HG03457 (cell line): Measurements from ENCODE around the gene CBL.

Experiments used
- ATAC-seq: cut with Tn5 transposase; IDR thresholded peaks from one replicate; pipeline ENCODE4 v1.9.1; 2021; ENCODE audit warnings: moderate number of reproducible peaks; ENCODE audit not compliant: unreplicated experiment

CBL gene

GRCh38 chr11:119343726-119344125 is 137.6 kb downstream of the CBL start:
- no peak for ATAC-seq

DNA sequence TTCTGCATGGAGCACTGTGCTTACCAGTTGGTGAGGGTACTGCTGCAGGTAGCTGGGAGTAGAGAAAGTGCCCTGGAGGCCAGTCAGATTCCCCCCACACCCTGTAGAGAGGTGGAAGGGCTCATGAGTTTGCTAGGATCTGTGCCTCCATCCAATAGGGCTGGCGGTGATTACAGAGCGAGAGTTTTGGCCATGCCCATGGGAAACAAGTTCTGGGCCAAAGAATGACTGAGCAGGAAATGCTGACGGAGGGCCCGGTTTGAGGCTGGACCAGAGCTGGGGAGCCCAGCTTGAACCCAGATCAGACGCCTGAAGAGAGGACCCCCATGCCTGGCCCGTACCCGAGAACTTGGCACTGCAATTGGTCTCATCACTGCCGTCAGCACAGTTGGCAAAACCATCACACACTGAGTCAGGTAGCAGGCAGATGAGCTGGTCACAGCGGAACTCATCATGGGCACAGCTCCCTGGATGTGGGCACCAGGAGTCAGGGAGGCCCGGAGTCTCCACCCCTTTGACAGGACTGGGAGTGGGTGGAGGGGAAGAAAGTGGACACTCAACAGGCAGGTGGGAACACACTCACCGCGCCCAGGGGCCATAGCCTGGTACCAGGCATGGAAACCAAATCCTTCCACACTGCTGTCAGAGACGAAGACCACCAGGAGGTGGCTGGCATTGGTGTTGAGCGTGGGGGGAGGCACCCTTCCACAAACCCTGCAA is 138.3 kb downstream of the CBL start:
- ATAC-seq = no peak

GRCh38 chr11:119345685-119346084 is 139.5 kb downstream of the CBL start:
- ATAC-seq = no peak

GRCh38 chr11:119346605-119347004 is 140.5 kb downstream of the CBL start, which contains the start of gene MFRP:
Gene MFRP, minus strand, starts transcription at chr11:119346705. Its CDS starts 192 bp downstream, at chr11:119346513.
- no peak for ATAC-seq

GRCh38 chr11:119347242-119347641 is 141.1 kb downstream of the CBL start:
- ATAC-seq = no peak

GRCh38 chr11:119347940-119348605 is 141.9 kb downstream of the CBL start:
- ATAC-seq = no peak

DNA sequence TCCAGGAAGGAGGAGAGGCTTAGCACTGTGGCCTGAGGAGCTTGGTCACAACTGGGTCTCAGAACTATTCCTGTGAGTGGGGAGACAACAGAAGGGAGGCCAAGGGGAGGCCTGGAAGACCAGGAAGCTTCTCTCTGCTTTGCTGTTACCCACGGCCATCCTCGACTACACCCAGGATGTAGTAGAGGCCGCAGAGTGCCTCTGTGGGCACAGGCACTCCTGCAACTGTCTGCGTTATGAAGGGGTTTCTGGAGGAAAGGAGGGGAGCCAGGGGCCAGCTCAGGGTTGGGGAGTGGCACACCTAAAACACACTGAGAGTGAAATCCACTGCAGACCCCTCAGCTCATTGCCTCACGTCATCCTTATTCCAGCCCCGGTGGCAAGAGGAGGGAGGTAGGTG is 144.2 kb downstream of the CBL start:
- ATAC-seq = no peak

DNA sequence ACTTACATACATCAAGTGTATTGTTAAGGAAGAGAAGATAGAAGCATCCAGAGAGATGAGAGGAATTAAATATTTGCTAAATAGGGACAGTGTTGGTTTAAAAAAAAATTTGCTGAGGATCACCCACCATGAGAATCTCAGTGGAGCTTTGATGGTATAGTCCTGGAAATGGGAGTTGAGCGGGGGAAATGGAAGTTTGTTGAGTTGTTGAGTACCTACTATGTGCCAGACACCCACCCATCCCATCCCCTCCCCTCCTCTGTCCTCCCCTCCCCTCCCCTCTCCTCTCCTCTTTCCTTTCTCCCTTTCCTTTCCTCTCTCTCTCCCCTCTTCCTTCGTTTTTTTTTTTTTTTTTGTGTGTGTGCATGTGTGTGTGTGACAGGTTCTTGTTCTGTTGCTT is 145.1 kb downstream of the CBL start:
- no peak for ATAC-seq

DNA sequence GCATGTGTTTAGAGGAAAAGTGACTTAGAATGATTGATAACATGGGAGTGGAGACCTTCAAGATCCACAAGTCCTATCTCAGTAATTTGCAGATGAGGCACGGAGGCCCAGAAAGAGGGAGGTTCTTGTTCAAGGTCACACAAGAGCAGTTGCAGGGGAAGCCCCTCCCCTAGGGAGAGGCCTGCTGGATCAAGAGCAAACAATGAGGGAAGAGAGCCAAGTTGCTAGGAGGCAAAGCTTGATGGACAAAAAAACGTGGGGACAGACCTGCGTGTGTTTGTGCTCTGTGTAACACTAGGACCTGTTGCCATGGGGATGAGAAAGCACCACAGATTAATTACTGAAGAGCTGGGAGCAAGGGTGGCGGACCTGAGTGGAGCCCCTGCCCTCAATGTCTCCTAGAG is 146.7 kb downstream of the CBL start:
- no peak for ATAC-seq

DNA sequence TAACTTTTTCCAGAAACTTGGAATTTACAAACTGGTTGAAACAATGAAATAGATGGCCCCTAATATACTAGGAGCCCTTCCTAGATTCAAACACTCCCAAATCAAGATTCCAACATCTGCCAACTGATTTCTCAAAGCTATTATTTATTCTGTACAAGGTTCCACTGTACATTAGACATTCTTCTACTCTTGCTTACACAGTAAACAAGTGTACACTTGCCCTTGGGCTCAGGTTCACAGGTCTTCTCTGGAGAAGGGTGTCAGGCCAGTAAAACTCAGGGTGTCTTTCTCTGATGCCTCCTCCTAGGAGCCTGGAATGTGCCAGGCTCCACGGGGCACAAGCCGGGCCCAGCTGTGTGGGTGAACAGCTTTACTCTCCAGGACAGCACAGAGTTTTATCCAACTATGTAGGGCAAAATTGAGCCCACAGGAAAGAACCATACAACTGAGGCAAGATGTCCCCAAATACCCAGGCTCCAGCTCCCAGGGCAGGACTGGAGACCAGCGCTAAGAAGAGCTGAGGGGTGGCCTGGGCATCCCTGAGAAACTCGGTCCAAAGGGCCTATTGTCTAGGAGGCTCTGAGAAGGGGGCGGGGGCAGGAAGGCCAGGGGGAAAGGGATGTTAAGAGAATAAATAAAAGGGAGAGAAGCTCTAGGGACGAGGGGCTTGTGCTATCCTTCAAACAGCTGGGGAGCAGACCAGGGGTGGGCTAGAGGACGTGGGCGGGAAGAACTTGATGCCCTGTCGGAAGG is 149.1 kb downstream of the CBL start:
- ATAC-seq = no peak

DNA sequence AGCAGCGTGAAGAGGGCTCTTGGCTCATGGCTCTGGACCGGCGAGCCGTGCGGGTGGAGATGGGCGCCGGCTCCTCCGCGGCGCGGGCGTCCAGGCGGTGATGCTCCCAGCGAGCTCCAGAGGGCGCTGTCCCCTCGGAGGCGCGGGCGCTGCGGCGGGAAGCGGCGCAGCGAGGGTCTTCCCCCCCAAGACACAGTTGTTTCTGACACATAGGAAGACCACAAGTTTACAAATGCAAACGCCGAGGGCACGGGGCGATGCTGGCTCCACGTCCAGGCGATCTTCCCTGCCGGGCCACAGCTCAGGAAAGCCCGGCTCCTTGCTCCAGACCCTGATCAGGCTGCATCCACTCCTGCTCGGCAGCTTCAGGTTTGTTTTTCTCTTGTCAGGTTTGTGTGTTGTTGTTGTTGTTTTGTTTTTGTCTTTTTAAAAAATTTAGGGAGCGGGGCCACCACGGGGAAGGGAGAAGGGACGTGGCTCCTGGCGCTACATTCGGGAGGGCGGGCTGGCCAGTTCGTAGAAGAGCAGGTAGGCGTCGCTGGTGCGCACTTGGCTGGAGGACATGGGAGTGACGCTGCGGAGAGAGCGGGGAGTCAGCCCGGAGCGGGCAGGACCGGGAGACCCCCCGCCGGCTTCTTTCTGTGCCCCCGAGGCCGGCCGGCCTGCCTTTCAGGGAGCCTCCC is 150.4 kb downstream of the CBL start:
- ATAC-seq = no peak

- no peak for ATAC-seq
Observed at GRCh38 chr11:119357074-119357473, 150.9 kb downstream of the CBL start.
